ENCODE results near the gene SPATA1. TPM values are rescaled to one million over a fixed set of nuclear protein-coding genes. Genes with fewer than 3 reads are reported as not detected.
A peak's percentile ranks its signal among the peaks of the same experiment; 100 is the strongest.

The SPATA1 gene
- total and polyA plus RNA-seq, 2 of the 13 experiments (the other 11 are each of a cell fraction or from before 2014, with no cell fraction given): 0.70 to 1.4 TPM

DNA sequence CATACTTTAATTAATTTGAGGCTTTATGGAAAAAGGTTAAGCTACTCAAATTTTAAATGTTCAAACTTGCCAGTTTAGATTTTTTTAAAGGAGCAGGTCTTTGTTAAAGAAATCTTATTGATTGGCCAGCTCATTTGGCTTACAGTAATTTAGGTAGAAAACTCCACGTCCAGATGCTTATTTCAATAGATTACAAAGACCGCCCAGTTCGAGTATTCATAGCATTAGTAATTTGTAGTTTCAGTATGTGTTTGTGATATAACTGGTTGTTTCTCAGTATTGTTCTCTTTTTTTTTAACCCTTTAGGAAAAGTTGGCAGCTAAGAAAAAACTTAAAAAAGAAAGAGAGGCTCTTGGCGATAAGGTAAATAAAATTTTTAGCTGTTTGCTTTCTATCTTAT, 25.5 kb upstream of the SPATA1 start (continued):
- no peak for TF ChIP-seq THAP11 (CRISPR knock-in tag; IDR thresholded peaks at IDR 0.05)
- no peak for TF ChIP-seq NR2C2 (CRISPR knock-in tag; IDR thresholded peaks at IDR 0.05; ENCODE audit: borderline replicate concordance)
- TF ChIP-seq ZNF550 (CRISPR knock-in tag; IDR thresholded peaks at IDR 0.05; ENCODE audit: borderline replicate concordance): no peak
- no peak for TF ChIP-seq ZNF24 (IDR thresholded peaks at IDR 0.05)
- TF ChIP-seq HOXD1 (CRISPR knock-in tag; IDR thresholded peaks at IDR 0.05): no peak
- TF ChIP-seq, protein P1, sequence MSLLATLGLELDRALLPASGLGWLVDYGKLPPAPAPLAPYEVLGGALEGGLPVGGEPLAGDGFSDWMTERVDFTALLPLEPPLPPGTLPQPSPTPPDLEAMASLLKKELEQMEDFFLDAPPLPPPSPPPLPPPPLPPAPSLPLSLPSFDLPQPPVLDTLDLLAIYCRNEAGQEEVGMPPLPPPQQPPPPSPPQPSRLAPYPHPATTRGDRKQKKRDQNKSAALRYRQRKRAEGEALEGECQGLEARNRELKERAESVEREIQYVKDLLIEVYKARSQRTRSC (CRISPR knock-in tag; IDR thresholded peaks at IDR 0.05; ENCODE audit: low read depth): no peak
- no peak for TF ChIP-seq ZKSCAN1 (IDR thresholded peaks at IDR 0.05; ENCODE audit: low read length)

DNA sequence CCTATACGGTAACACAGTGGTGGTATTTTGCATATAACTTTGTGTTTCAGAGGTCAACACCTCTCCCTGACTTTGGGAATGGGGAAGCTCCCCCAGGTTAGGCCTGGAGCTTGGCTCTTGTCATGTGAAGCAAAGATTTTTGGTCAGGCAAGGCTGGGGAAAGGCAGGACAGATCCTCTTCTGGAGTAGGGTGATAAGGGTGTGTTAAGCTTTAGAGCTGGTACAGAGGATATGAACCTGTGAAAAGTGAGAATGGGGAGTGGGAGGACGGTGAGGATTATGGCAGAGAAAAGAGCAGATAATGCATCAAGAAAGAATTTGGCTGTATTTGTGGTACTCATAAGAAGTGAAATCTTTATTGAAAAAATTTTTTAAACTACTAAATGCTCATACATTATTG, 24.9 kb upstream of the SPATA1 start:
- CTCF ChIA-PET (ENCODE audit: low intra/inter-chr PET ratio, low total read pairs): no interaction called here
- 93% methylated on average over 2 of the region's 2 CpGs for WGBS (ENCODE audit: low lambda C conversion rate)
- ATAC-seq (no peak), DNase-seq (ENCODE audit: low spot score) (no peak), FAIRE-seq (no peak)
- Histone ChIP-seq H3K9me3 (ENCODE audit: low read length) (peaks cover 14% of the 10 kb centered on the region), H3K27me3 (ENCODE audit: control insufficient read depth in 1 of 2, insufficient read depth in 2 of 2, low read length in 2 of 2) (no peaks in the 10 kb centered on the region; a peak in 1 of 5 replicates), H3K79me2 (ENCODE audit: insufficient read depth, low read length) (peaks cover 23% of the 10 kb centered on the region), H2AFZ (ENCODE audit: low read length) (no peak overlapping the region), H3K27ac (ENCODE audit: extremely low read length, insufficient read depth, low read length) (no peak overlapping the region), H3K4me1 (ENCODE audit: insufficient read depth, low read length) (peaks cover 20% of the 10 kb centered on the region), H3K36me3 (replicated peaks in 1 of 2; ENCODE audit: control insufficient read depth in 1 of 2, insufficient read depth in 2 of 2, low read length in 2 of 2) (peaks cover 0 to 24% of the 10 kb centered on the region in 2 experiments), H3K4me3 (replicated peaks in 1 of 3; ENCODE audit: insufficient read depth in 1 of 3, low read depth in 2 of 3, low read length in 3 of 3) (no peak overlapping the region; a peak in 1 of 6 replicates), H4K20me1 (ENCODE audit: insufficient read depth, low read length) (0 out of 2 replicates have a peak, but pooled peaks cover 2% of the 10 kb centered on the region), H3K9ac (ENCODE audit: insufficient read depth, low read depth, low read length) (no peak overlapping the region), H3K4me2 (ENCODE audit: low read depth, low read length) (peak overlapping the region; percentile 29)
- TF ChIP-seq ZNF563 (CRISPR knock-in tag; IDR thresholded peaks at IDR 0.05): no peak
- TF ChIP-seq, protein P2, sequence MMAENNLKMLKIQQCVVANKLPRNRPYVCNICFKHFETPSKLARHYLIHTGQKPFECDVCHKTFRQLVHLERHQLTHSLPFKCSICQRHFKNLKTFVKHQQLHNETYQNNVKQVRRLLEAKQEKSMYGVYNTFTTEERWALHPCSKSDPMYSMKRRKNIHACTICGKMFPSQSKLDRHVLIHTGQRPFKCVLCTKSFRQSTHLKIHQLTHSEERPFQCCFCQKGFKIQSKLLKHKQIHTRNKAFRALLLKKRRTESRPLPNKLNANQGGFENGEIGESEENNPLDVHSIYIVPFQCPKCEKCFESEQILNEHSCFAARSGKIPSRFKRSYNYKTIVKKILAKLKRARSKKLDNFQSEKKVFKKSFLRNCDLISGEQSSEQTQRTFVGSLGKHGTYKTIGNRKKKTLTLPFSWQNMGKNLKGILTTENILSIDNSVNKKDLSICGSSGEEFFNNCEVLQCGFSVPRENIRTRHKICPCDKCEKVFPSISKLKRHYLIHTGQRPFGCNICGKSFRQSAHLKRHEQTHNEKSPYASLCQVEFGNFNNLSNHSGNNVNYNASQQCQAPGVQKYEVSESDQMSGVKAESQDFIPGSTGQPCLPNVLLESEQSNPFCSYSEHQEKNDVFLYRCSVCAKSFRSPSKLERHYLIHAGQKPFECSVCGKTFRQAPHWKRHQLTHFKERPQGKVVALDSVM (CRISPR knock-in tag; IDR thresholded peaks at IDR 0.05): no peak
- TF ChIP-seq NCOR1 (IDR thresholded peaks at IDR 0.05; ENCODE audit: borderline replicate concordance, low read length): no peak
- no peak for TF ChIP-seq SRY (CRISPR knock-in tag; IDR thresholded peaks at IDR 0.05)
- no peak for TF ChIP-seq EED (CRISPR knock-in tag; IDR thresholded peaks at IDR 0.05)
- no peak for TF ChIP-seq SOX13 (IDR thresholded peaks at IDR 0.05)
- TF ChIP-seq SOX13 (CRISPR knock-in tag; conservative IDR thresholded peaks at IDR 0.05 in 1 of 2, IDR thresholded peaks at IDR 0.05 in 1 of 2): no peak
- TF ChIP-seq NCOA2 (CRISPR knock-in tag; IDR thresholded peaks at IDR 0.05): no peak
- no peak for TF ChIP-seq EEA1 (CRISPR knock-in tag; IDR thresholded peaks at IDR 0.05; ENCODE audit: borderline replicate concordance)
- TF ChIP-seq NFE2 (CRISPR knock-in tag; IDR thresholded peaks at IDR 0.05): no peak
- TF ChIP-seq, protein P3, sequence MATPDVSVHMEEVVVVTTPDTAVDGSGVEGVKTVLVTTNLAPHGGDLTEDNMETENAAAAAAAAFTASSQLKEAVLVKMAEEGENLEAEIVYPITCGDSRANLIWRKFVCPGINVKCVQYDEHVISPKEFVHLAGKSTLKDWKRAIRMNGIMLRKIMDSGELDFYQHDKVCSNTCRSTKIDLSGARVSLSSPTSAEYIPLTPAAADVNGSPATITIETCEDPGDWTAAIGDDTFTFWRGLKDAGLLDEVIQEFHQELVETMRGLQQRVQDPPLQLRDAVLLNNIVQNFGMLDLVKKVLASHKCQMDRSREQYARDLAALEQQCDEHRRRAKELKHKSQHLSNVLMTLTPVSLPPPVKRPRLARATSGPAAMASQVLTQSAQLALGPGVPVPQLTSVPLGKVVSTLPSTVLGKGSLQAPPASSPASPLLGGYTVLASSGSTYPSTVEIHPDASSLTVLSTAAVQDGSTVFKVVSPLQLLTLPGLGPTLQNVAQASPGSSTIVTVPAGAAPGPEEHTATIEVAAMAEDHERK (CRISPR knock-in tag; IDR thresholded peaks at IDR 0.05; ENCODE audit: low read depth): no peak
- TF ChIP-seq ZNF672 (CRISPR knock-in tag; IDR thresholded peaks at IDR 0.05): no peak
- TF ChIP-seq ZNF337 (CRISPR knock-in tag; IDR thresholded peaks at IDR 0.05; ENCODE audit: borderline replicate concordance, low read depth): no peak
- TF ChIP-seq ZNF33A (CRISPR knock-in tag; IDR thresholded peaks at IDR 0.05; ENCODE audit: borderline replicate concordance): no peak
- TF ChIP-seq HES4 (CRISPR knock-in tag; IDR thresholded peaks at IDR 0.05; ENCODE audit: borderline replicate concordance): no peak
- POLR2A ChIA-PET: interaction anchor here (3.5 kb wide), 1 partner anchor 25 kb away, joined by 22 read pairs; the partner anchor contains the start of genes GNG5 and SPATA1
- intact Hi-C loops (cut with micrococcal nuclease; ENCODE audit: unreplicated experiment): loop anchor here (5.0 kb wide), 1 partner anchor 1091 kb away; no protein-coding TSS in a partner anchor
- BruUV-seq (replicated peaks): no TSS peak
- in situ Hi-C loops (cut with HindIII; ENCODE audit: extremely low pct_ligation_motif_present, low pct_unique_long_range_greater_than_20kb): no loop called here
